IPS-15b (cell line): Measurements from ENCODE around the gene ATRIP.
"Not testable (repeated sequence)": the region's sequence is repeated elsewhere in the genome, so short reads cannot be mapped to it uniquely, and the experiment has no call there.

Experiments used
- H3K27me3 ChIP-seq: one replicate; pipeline ENCODE4 v1.6.1; 2013; ENCODE audit warnings: low read length; ENCODE audit not compliant: control insufficient read depth, insufficient read depth
- H3K36me3 ChIP-seq: one replicate; pipeline ENCODE4 v1.6.1; 2013; ENCODE audit warnings: low read length; ENCODE audit not compliant: control insufficient read depth, insufficient read depth
- H3K4me1 ChIP-seq: one replicate; pipeline ENCODE4 v1.6.1; 2013; ENCODE audit warnings: mild to moderate bottlenecking, low read length; ENCODE audit not compliant: control insufficient read depth, insufficient read depth
- H3K4me3 ChIP-seq: one replicate; pipeline ENCODE4 v1.5.1; 2013; ENCODE audit warnings: low read depth, low read length
- H3K9ac ChIP-seq: one replicate; pipeline ENCODE4 v1.6.1; 2013; ENCODE audit warnings: low read depth, mild to moderate bottlenecking, low read length
- H3K9me3 ChIP-seq: one replicate; pipeline ENCODE4 v1.6.1; 2013; ENCODE audit warnings: mild to moderate bottlenecking, low read length; ENCODE audit not compliant: control insufficient read depth, insufficient read depth

The ATRIP gene

DNA sequence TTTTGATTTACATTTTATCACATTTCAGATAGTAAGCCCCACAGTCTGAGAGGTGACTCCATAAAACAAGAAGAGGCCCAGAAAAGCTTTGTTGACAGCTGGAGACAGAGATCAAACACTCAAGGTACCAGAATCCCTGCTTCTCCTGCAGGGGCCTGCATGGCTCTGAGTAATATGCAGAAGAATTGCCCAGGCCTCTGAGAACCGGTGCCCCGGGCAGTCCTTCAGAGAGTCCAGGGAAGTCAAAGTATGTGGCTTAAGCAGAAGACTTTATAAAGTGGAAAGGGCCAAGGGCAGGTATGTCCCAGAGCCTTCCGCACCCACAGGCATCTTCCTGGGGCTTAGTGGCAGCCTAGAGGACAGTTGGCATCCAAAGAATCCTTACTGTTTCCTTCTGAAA is 12.8 kb downstream of the ATRIP start:
- Histone ChIP-seq H3K9me3 (no peaks in the 10 kb centered on the region), H3K4me1 (no peaks in the 10 kb centered on the region), H3K4me3 (no peak overlapping the region), H3K36me3 (peaks cover 35% of the 10 kb centered on the region), H3K27me3 (no peaks in the 10 kb centered on the region), H3K9ac (no peak overlapping the region)

DNA sequence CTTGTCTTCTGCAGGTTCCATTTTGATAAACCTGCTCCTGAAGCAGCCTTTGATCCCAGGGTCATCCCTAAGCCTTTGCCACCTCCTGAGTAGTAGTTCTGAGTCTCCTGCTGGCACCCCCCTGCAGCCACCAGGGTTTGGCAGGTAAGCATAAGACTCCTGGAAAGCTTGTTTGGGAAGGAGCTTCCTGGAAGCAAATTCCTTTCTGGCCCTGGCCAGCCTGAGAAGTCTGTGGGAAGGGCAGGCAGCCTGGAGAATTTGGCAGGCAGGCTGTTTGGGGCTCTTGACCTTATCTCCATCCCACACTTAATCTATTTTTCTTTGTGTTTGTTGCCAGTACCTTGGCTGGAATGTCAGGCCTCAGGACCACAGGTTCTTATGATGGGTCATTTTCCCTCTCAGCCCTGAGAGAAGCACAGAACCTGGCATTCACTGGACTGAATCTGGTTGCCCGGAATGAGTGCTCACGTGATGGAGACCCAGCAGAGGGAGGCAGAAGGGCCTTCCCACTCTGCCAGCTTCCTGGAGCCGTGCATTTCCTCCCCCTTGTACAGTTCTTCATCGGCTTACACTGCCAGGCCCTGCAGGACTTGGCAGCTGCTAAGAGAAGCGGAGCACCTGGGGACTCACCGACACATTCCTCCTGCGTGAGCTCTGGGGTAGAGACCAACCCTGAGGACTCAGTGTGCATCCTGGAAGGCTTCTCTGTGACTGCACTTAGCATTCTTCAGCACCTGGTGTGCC is 13.4 kb downstream of the ATRIP start:
- H3K4me1 ChIP-seq, result no peaks in the 10 kb centered on the region
- H3K36me3 ChIP-seq, result peaks cover 37% of the 10 kb centered on the region
- no peaks in the 10 kb centered on the region for H3K27me3 ChIP-seq
- no peaks in the 10 kb centered on the region for H3K9me3 ChIP-seq
- H3K4me3 ChIP-seq, result no peak overlapping the region
- no peak overlapping the region for H3K9ac ChIP-seq

DNA sequence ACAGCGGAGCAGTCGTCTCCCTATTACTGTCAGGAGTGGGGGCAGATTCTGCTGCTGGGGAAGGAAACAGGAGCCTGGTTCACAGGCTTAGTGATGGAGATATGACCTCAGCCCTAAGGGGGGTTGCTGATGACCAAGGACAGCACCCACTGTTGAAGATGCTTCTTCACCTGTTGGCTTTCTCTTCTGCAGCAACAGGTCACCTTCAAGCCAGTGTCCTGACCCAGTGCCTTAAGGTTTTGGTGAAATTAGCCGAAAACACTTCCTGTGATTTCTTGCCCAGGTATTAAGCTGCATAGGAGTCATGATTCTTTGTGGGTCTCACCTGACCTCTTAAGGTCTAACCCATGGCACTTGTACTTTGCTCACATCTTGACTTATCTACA is 14.0 kb downstream of the ATRIP start:
- Histone ChIP-seq H3K9ac (no peak overlapping the region), H3K36me3 (peaks cover 31% of the 10 kb centered on the region), H3K4me1 (peaks cover 1% of the 10 kb centered on the region), H3K27me3 (no peaks in the 10 kb centered on the region), H3K4me3 (no peak overlapping the region), H3K9me3 (no peaks in the 10 kb centered on the region)

DNA sequence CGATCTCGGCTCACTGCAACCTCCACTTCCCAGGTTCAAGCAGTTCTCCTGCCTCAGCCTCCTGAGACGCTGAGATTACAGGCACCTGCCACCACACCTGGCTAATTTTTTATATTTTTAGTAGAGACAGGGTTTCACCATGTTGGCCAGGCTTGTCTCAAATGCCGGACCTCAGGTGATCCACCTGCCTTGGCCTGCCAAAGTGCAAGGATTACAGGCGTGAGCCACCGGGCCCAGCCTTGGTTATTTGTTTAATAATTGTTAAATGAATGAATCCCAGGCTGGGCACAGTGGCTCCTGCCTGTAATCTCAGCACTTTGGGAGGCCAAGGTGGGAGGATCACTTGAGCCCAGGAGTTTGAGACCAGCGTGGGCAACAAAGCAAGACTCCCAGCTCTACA is 15.2 kb downstream of the ATRIP start:
- H3K4me3 ChIP-seq, result not testable (repeated sequence)

DNA sequence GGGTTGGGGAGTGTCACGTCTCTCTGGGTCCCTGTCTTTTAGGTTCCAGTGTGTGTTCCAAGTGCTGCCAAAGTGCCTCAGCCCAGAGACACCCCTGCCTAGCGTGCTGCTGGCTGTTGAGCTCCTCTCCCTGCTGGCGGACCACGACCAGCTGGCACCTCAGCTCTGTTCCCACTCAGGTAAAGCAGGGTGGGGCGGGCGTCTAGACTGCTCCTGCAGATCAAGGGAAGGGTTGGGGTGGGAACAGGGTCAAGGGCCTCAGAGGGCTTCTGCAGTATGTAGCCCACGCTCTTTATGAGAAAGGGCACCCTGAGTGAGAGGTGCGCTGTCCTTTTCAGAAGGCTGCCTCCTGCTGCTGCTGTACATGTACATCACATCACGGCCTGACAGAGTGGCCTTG is 17.2 kb downstream of the ATRIP start:
- peaks cover 49% of the 10 kb centered on the region for H3K36me3 ChIP-seq

More for the DNA sequence above, 15.2 kb downstream of the ATRIP start:
- not testable (repeated sequence) for H3K27me3 ChIP-seq, H3K9me3 ChIP-seq, H3K4me1 ChIP-seq, H3K9ac ChIP-seq
- H3K36me3 ChIP-seq, result peaks cover 32% of the 10 kb centered on the region

DNA sequence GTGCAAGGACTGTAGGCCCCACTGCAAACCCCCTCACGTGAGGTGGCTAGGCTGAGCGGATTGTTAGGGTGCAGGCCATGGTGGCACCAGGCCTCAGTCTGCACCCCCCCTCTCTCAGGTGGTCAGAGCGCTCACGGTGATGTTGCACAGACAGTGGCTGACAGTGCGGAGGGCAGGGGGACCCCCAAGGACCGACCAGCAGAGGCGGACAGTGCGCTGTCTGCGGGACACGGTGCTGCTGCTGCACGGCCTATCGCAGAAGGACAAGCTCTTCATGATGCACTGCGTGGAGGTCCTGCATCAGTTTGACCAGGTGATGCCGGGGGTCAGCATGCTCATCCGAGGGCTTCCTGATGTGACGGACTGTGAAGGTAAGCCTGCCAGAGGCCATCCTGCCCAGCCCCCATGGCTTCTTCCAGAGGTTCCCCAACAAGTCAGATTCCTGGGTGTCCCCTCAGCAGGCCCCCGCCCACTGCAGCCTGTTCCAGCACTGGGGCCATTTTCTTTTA is 18.2 kb downstream of the ATRIP start:
- Histone ChIP-seq H3K9ac (no peak overlapping the region), H3K9me3 (no peaks in the 10 kb centered on the region), H3K4me1 (peaks cover 5% of the 10 kb centered on the region), H3K36me3 (peaks cover 53% of the 10 kb centered on the region), H3K4me3 (no peak overlapping the region), H3K27me3 (no peaks in the 10 kb centered on the region)

More for the DNA sequence above, 17.2 kb downstream of the ATRIP start:
- H3K9ac ChIP-seq, result no peak overlapping the region
- H3K27me3 ChIP-seq, result no peaks in the 10 kb centered on the region
- H3K4me1 ChIP-seq, result peaks cover 5% of the 10 kb centered on the region
- no peak overlapping the region for H3K4me3 ChIP-seq
- H3K9me3 ChIP-seq, result no peaks in the 10 kb centered on the region

DNA sequence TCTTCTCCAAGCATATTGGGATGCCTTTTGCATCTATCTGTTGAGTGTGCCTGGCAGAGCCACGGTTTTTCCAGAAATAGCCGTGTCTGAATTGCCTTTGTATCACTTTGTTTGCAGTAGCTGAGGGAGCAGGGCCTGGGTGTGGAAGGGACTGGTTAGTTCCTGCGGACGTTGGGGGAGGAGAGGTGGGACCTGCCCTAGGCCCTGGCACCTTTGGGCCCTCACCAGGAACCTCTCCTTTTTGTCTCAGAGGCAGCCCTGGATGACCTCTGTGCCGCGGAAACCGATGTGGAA is 18.6 kb downstream of the ATRIP start:
- no peak overlapping the region for H3K9ac ChIP-seq
- H3K4me1 ChIP-seq, result peaks cover 5% of the 10 kb centered on the region
- H3K9me3 ChIP-seq, result no peaks in the 10 kb centered on the region
- no peaks in the 10 kb centered on the region for H3K27me3 ChIP-seq
- no peak overlapping the region for H3K4me3 ChIP-seq
- H3K36me3 ChIP-seq, result peaks cover 54% of the 10 kb centered on the region

DNA sequence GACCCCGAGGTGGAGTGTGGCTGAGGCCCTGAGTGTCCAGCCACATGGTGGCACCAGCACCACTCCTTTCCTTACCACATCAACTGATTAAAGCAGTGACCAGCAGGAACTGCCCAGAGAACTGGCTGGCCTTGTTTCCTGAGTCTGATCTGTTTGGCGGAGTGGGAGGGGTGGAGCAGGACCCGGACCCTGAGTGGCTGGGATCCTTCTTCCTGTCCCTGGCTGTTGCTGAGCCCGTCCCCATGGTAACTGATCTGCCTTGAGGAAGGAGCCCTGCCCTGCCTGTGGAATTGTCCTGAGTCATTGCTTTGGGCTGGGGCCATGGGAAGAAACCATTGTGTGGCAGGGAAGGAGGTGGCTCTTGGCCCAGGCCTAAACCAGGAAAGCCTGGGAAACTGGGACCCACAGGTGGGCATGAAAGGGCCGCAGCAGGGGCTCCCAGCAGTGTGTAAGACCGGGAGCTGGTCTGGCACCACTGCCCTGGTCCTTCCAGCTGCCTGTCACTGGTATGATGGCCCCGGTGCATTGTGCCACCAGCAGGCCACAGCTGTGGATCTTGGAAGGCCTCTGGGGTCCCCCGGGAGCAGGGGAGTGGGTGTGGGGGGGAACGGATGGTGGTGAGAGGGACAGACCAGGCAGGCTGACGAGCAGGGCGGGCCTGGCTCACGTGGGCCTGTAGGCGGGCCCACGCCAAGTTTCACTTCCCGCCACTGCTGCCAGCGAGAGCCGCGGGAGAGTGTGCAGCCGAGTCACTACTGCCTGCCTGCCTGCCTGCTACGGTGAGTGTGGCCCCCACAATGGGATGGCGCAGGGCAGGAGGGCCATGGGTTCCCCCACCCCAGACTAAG is 19.2 kb downstream of the ATRIP start:
- Histone ChIP-seq H3K27me3 (no peaks in the 10 kb centered on the region), H3K4me1 (peaks cover 5% of the 10 kb centered on the region), H3K9me3 (no peaks in the 10 kb centered on the region), H3K4me3 (no peak overlapping the region), H3K9ac (peak overlapping the region; percentile 37), H3K36me3 (peaks cover 53% of the 10 kb centered on the region)

DNA sequence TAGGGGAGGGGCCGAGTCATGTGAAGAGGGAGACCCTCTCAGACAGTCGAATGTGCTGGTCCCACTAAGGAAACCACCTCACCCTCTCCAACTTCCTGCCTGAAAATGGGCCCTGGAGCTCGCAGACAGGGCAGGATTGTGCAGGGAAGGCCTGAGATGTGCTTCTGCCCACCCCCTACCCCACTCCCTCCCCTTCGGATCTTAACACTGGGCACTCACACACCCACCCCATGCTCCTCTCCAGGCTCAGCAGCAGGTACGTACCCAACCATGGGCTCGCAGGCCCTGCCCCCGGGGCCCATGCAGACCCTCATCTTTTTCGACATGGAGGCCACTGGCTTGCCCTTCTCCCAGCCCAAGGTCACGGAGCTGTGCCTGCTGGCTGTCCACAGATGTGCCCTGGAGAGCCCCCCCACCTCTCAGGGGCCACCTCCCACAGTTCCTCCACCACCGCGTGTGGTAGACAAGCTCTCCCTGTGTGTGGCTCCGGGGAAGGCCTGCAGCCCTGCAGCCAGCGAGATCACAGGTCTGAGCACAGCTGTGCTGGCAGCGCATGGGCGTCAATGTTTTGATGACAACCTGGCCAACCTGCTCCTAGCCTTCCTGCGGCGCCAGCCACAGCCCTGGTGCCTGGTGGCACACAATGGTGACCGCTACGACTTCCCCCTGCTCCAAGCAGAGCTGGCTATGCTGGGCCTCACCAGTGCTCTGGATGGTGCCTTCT is 20.0 kb downstream of the ATRIP start:
- H3K4me3 ChIP-seq, result no peak overlapping the region
- peak overlapping the region; percentile 37 for H3K9ac ChIP-seq
- H3K4me1 ChIP-seq, result peaks cover 5% of the 10 kb centered on the region
- H3K9me3 ChIP-seq, result no peaks in the 10 kb centered on the region
- no peaks in the 10 kb centered on the region for H3K27me3 ChIP-seq
- peaks cover 46% of the 10 kb centered on the region for H3K36me3 ChIP-seq

DNA sequence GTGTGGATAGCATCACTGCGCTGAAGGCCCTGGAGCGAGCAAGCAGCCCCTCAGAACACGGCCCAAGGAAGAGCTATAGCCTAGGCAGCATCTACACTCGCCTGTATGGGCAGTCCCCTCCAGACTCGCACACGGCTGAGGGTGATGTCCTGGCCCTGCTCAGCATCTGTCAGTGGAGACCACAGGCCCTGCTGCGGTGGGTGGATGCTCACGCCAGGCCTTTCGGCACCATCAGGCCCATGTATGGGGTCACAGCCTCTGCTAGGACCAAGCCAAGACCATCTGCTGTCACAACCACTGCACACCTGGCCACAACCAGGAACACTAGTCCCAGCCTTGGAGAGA is 20.5 kb downstream of the ATRIP start:
- H3K27me3 ChIP-seq, result no peaks in the 10 kb centered on the region
- H3K9me3 ChIP-seq, result no peaks in the 10 kb centered on the region
- peaks cover 46% of the 10 kb centered on the region for H3K36me3 ChIP-seq
- no peak overlapping the region for H3K9ac ChIP-seq
- peaks cover 5% of the 10 kb centered on the region for H3K4me1 ChIP-seq
- H3K4me3 ChIP-seq, result no peak overlapping the region

DNA sequence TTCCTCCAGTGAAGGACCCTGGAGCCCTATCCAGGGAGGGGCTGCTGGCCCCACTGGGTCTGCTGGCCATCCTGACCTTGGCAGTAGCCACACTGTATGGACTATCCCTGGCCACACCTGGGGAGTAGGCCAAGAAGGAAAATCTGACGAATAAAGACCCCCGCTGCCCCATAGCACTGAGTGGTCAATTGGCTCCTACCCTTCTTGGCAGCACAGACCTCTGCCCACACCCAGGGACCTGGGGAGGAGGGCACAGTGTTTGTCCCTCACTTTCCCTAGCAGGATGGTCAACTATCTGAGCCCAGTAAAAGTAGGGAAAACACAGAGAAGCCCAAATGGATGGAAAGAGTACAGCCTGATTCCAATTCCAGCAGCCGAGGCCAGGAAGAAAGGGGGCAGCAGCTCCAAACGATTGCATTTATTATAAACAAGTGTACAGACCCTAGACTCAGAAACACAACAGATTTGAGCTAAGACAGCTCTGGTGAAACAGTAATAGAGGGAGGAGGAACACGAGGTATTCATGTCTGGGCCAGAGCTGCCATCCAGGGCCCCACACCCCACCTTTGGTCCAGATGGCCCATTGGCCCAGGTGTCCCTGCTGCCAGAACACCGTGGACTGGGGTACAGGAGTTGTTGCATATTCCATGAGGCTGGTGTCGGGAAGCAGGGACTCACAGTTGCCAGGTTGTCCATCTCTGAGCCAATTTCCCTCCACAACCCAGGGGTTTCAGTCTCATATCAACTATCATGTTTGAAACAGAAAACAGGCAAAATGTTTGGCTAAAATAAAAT is 21.1 kb downstream of the ATRIP start:
- peaks cover 5% of the 10 kb centered on the region for H3K4me1 ChIP-seq
- peaks cover 46% of the 10 kb centered on the region for H3K36me3 ChIP-seq
- no peaks in the 10 kb centered on the region for H3K9me3 ChIP-seq
- no peak overlapping the region for H3K9ac ChIP-seq
- no peak overlapping the region for H3K4me3 ChIP-seq
- H3K27me3 ChIP-seq, result no peaks in the 10 kb centered on the region
